Right renal cortex interstitium (tissue), 3 donors: ENCODE results near the gene LUM. TPM values are rescaled to one million over a fixed set of nuclear protein-coding genes. Genes with fewer than 3 reads are reported as not detected.
"Not testable (repeated sequence)": the region's sequence is repeated elsewhere in the genome, so short reads cannot be mapped to it uniquely, and the experiment has no call there.

ENCODE experiments used
- DNase-seq, 3 donors: peaks; one replicate each; pipeline ENCODE4 v3.0.0-alpha.2; 2013; ENCODE audit warnings: low read depth in 3 of 3, low spot score in 2 of 3
- polyA plus RNA-seq, 3 donors: library from polyadenylated mRNA; unstranded; fragments of 120-200 nt; gene quantifications; one replicate each; pipeline ENCODE4 v1.2.1, GENCODE V29; 2013; ENCODE audit not compliant: insufficient read length in 3 of 3

LUM gene
- polyA plus RNA-seq, 3 donors = 23.7 to 56.3 (median 34.9) TPM

DNA sequence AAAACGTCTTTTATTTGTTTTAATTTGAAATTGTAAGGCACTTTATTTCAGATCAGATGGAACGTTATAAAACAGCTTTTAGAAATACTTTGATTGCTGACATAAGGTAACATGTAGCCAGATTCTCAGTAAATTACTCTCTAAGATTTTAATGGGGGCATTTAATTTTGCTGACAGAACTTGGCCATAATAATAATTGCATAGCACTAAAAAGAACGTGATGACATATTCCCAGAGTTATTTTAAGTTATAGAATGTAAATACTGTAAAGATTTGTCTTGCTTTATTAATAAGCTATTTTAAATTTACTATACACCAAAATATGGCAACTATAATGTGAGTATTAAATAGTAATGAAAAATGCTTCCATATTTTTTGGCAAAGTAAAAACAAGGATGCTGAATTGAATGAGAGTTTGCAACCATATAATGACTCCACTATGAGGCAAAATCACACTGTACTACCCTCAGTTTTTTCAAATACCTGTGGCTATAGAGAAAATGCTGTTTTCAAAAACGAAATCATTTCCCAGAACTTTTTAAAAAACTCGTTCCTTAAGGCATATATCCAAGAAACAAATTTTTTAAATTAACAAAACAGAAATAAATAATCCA lies 876 bp downstream of the LUM start:
- no peak for DNase-seq

DNA sequence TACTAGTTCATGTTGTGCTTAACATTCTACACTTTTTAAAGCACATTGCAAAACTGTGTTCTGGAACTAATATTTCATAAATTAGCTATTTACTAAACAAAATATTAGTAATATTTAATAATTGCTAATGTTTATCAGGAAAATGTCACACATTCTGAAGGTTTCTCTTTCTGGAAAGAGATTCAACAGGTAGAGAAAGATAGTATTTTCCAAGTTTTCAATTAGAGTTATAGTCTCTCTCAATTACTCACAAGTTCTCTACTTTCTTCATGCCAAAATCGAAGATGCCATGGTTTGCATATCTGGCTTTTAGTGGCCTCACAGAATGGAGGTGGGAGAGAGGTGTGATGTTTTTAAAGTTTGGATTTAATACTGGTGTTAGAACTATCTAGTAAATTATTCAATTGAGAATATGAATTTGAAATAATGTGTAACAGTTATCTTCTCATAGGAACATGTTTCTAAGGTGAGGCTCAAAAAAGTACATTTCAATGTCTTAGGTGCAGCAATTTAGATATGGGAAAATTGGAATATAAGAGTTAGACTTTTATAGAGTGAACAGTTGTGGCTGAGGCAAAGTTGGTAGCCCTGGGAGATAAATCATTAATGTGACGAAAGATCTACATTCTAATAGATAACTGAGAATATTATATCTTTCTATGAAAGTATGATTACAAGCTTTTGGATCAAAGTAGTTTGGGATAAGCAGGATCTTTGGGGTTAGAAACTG lies 1.5 kb downstream of the LUM start:
- no peak for DNase-seq

DNA sequence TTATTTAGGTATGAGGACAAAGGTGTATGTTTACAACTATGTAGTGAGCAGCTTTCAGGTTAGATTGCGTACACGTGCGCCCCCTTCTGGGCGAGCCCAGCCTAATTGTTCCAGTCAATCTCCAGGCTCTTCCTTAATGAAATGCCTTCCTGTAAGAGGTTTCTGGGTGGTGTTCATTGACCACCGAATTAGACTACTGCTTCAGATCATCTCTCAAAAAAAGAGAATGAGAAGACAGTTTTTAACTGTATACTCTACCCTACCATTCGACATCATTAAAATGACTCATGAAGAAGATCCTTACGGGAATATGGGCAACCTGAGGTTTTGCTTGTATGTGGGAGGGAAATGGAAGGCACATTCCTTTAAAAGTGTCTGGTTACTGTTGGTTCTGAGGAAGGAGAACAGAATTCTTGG lies 2.1 kb downstream of the LUM start:
- DNase-seq = no peak

DNA sequence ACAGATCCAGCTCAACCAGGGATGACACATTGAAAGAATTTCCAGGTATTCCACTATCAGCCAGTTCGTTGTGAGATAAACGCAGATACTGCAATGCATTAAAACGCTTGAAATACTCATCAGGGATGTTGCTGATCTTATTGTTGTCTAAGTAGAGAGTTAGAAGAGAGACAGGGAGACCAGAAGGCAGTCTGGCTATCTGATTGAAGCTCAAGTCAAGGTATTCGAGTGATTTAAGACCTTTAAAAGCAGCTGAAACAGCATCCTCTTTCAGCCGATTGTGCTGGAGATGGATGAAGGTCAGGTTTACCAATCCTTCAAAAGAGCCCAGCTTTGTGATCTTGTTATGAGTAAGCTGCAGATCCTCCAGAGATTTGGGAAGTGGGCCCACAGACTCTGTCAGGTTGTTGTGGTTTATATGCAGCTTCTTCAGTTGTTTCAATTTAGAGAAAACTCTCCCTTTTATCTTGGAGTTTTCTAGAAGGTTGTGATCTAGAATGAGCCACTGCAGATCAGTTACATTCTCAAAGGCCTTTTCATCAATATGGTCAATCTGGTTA lies 3.0 kb downstream of the LUM start:
- no peak for DNase-seq

DNA sequence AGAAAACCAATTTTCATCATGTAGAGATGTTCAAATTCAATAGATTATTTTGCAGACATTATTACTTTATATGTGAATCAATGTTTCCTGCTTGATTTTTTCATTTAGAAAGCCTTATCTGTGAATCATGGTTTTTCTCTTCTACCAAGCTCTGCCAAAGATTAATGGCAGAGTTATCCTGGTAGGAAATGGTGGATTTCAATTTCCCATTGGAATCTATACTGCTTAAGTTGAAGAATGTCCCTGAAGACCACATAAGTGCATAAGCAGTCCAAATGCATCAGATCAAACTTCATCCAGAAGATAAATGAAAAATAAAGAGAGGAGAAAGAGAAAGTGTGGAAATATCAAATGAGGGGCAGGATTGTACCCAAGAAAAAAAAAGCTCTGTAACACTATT lies 5.0 kb downstream of the LUM start:
- DNase-seq = no peak

DNA sequence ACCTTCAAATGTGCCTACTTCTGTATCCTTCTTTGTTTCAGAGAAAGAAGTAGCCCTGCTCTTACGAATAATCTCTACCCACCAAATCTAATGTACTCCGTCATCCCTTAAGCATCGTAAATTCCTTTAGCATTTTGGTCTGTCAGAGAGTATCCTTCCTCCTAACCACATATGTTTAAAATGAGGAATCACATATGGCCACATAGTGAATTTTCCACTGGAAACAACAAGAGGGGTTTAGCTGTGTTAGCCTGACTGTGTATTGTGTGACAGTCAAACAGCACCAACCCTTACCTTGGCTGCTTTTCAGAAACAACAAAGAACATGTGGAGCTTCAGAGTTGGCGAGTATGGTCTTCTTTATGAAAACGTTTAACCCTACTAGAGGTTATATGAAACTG lies 5.5 kb downstream of the LUM start:
- no peak for DNase-seq

DNA sequence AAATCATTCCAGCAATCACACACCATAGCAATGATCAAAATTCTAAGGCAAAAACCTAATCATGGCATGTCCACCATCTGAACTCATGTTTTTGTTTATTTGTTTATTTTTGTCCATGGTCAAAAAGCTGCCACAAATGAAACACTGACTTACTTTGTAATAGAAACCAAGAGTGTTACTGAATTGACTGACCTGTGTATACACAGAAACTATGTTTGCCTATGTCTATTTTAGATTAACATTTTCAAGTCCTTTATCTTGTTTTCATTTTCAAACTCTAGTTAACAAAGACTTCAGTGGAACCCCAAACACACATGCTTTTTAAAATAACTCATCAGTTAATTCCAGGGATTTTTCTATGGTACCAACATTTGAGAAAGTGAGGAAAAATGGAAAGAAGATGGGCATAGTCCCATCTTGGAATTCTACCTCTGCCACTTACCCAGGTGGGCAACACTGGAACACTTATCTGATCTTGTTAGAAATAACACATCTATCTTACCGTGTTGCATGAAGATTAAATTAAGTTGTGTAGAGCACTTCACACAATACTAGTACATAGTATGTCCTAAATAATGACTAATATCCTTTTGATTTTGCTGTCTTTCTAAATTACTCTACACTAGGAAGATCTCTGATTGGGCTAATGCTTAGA lies 6.4 kb downstream of the LUM start:
- DNase-seq = no peak

DNA sequence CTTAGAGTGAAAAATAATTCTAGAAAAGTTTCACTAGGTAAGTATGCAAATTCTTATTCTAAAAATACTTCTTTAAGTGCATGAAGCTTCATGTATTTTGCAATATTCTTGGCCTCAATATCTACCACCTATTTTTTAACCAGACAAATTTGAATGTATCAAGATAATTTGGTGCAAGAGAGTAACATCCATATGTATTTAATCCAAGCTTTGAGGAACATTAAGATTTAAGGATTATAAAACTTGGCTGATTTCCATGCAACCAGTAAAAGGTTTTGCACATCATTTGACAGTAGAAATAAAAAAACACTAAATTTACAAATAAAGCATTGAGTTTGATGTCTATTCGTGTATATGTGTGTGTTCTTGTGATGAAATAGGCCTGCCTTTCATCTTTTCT lies 7.7 kb downstream of the LUM start:
- DNase-seq = no peak

DNA sequence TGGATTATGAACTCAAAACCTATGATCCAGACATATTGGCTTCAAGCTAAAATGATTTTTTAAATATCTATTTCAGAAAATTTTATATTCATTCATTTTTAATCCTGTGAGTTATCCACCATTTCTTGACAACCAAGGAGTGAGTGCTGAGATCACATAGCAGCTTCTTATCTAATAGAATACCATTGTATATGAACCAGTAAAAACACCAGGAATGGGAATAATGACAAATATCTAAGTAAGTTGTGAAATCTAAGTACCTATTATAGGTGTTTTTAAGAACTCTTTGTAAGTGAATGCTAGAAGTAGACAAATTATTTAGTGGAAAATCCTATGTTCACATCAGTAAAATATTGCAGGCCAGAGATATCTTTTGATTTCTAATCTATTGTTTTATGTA lies 8.2 kb downstream of the LUM start:
- no peak for DNase-seq

DNA sequence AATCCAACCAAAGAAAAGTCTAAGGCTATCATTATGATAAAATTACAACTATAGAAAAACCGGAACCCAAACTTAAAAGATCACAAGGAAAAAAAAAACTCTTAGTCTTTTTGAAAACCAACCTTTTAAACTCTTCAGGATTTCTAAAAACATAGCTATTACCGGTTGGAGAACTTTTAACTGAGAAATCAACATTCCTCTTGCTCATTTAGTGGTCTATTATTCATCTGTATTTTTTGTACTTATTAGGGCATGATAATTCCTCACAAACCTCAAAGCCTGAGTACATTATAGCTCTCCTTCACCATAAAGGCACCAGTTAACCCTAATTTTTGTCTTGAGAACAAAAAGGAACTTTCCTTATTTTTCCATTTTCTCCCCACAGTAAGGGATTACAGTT lies 10.4 kb downstream of the LUM start:
- DNase-seq = no peak

DNA sequence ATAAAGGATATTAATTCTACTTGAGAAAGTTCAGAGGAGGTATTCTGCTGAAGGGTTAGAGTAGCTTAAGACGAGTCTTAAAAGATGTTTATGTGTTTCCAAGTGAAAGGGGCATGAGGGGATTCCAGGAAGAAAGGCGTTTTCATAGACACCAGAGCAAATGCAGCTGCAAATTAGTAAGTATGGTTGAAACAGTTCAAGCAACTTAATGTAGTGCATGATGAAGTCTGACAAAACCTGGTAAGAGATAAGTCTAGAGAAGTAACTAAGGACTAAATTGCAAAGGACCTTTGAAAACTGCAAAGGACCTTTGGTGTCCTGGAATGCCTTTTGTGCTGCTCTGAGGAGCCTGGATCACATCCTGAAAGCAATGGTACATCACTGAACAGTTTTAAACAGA lies 11.5 kb downstream of the LUM start:
- no peak for DNase-seq

DNA sequence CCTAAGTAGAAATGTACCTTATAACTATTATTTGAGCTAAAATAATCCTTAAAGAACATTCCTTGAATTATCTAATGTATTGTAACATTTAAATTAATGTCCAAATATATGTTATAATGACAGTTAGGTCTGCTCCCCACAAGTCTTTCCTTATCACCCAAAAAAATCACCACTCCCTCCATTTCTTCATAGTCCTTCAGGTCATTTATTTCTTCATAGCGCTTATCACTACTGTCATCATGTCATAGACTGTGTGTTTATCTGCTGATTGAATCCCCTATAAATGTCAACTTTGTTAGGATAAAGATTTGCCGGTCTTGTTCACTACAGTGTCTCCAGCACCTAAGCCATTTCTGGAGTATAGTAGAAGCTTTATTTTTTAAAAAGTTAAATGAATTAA lies 12.0 kb downstream of the LUM start:
- DNase-seq = no peak

DNA sequence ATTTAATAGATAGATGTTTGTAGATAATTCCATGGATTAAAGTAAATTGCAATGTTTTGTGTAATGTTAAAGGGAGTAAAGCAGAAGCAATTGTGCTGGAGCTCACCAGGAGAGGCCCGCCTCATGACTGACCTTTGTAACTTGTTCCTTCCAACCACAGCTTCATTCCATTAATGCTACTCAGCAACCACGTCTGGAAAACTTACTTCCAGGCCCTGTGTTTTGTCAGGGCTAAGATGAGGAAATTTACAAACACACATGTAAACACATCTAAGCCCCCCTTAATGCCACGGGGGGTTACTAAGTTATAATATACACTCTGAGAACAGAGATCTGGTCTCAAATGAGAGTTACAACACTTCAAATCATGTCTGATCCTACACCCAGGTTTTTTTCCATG lies 12.4 kb downstream of the LUM start:
- DNase-seq = no peak

DNA sequence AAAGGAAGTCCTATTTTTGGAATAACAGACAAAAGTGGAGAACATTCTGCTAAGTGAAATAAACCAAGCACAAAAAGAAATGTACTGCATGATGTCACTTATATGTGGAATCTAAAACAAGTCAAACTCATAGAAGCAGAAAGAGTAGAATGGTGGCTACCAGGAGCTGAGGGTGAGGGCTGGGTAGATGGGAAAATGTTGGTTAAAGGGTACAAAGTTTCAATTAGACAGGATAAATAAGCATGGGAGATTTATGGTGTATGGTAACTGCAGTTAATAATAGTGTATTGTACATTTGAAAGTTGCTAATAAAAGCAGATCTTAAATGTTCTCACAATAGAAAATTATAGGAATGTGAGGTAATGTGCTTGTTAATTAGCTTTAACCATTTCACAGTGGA lies 12.8 kb downstream of the LUM start:
- DNase-seq = no peak

DNA sequence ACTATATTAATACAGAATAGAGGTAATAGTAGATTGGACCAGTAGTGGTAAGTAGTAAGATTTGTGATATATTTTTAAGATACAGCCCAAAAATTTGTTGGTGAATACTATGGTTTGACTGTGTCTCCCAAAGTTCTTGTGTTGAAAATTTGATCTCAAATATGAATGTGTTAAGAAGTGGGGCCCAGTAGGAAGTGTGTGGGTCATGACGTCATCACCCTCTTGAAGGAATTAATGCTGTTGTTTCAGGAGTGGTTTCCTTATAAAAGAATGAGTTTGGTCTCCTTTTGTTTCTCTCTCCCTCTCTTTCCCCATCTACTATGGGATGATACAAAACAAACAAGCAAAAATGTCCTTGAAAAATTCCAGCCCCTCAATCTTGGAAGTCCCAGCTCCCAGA lies 16.3 kb downstream of the LUM start:
- no peak for DNase-seq

DNA sequence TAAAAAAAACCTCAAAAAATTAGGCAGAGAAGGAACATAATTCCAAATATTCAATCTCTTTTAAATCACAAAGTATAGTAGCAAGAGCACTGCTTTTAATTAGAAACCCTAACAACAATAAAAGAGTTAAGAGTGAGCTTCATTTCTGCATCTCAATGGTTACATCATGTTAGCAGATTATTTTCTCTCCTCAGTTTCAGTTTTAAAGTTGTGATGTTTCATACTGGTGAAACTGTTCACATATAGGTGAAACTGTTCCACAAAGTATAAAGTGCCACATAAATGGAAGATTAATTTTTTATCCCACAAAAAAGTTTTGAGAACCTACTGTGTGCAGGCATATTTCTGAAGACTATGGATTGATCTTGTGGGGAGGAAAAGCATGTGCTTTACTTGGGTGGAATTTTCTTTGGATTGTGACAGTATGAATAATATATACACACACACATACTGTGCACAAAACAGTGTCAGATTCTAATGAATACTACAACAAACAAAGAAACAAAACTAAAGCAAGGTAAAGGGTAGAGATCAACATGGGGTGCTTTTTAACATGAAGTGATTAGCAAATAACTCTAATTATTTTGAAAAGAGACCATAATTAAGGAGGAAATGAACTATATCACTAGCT lies 17.1 kb downstream of the LUM start:
- DNase-seq = no peak

DNA sequence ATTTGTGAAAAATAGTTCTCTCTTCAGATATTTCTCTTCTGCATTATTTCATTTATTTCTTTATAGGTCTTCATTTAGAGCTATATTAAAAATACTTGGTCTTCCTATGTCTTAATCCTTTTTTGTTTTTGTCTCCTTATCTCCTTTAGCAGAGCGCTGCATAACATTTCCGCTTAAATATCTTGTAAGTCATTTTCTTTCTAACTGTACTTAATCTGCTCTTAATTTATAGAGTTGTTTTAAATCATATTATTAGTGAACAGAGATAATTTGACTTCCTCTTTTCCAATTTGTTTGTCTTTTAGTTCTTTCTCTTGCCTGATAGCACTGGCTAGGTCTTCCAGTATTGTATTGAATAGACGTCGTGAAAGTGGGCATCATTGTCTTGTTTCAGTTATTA lies 18.0 kb downstream of the LUM start:
- DNase-seq = no peak

DNA sequence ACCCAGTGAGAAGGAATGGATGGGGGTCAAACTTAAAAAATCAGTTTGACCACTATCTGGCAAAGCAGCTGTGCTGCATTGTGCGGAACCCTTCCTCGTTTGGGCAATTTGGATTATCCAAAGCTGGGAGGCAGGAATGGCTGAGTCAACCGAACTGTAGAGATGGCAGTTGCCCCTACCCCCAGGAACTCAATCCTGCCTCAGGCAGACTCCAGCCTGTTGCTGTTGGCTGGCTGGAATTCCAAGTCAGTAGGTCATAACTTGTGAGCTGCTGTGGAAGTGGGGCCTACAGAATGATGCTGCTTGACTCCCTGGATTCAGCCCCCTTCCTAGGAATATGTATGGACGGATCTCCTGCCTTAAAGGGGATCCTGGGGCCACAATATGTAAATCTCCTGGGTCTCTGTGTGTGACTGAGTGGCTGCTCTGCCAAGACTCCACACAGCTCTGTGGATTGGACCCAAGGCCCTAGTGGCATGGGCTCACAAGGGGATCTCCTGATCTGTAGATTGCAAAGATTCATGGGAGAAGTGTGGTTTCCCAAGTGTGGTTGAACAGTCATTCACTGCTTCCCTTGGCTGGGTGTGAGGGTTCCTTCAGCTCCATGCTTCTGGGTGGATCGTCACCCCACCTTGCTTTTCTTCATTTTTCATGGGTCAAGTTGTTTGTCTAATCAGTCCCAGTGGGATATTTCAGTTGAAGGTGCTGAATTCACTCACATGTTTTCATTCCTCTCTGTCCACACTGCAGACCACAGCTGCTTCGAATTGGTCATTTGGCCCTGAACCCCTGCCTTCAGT lies 19.2 kb downstream of the LUM start:
- DNase-seq = no peak

DNA sequence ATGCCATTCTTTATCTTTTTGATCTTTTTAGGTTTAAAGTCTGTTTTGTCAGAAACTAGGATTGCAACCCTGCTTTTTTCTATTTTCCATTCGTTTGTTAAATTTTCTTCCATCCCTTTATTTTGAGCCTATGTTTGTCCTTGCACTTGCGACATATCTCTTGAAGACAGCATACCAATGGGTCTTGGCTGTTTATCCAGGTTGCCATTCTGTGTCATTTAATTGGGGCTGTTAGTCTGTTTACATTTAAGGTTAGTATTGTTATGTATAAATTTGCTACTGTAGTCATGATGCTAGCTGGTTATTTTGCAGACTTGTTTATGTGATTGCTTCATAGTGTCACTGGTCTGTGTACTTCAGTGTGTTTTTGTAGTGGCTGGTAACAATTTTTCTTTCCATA lies 21.3 kb downstream of the LUM start:
- DNase-seq = not testable (repeated sequence)

DNA sequence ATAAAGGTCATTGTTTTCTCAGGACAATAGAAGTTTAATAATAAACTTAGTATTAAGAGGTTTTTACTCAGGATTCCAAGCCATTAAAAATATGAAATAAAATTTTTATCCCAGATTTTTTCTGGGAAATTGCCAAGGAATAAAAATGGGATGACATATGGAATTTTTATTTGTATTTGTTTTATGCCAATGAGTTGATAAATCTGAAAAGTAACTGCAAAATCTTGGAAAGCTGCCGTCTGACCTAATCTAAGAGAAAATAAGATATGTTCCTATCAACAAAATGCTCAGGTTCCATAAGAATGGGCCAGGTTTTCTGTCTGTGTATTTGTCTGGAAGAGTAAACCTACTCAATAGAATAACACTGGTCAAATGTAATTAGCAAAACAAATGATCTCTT lies 31.3 kb downstream of the LUM start:
- no peak for DNase-seq

DNA sequence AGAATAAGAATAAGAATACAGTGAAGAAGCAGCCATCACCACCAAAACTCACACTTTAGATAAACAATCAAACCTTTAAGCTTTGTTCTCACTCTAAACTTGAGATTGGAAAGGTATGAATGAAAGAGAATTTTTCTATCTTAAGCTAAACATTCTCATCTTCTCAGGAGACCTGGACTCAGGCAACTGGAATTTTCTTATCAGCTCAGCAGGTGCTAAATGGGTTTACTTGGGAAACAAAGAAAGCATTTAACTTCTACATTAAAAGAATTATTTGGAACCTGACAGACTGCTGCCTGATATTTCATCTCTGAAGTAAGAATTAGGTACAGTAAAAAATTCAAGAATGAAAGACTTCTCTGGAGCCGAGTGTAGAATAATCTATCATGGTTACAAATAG lies 32.8 kb downstream of the LUM start:
- no peak for DNase-seq
